Measurements from ENCODE around the gene GIN1. TPM values are rescaled to one million over a fixed set of nuclear protein-coding genes. Genes with fewer than 3 reads are reported as not detected.

The GIN1 gene
- 6.5 and 9.5 TPM in 2 replicates for total RNA-seq

GRCh38 chr5:103119765-103120606 lies at the start of gene GIN1, which contains the start of gene PPIP5K2:
Gene GIN1 (minus strand): TSS chr5:103120138. CDS start chr5:103108707, 11,431 bp downstream.
Gene PPIP5K2 (plus strand): TSS chr5:103120301. CDS start chr5:103129590, 9,289 bp downstream.

Other genes starting within 250 kb of the GIN1 start
- gene PPIP5K2, start 163 bp upstream of the GIN1 start, total RNA-seq = 36.2 and 41.2 TPM in 2 replicates
- 9.2 and 14.9 TPM in 2 replicates for gene MACIR, start 138.6 kb upstream of the GIN1 start, total RNA-seq

Data from nasal cavity respiratory epithelium epithelial cell of viscerocranial mucosa (primary cell).